MV-4-11 (cell line): ENCODE measurements around the gene SH3GL2.

Source experiments
- DNase-seq: peaks from one replicate; lab custom pipeline; 2025; lab: John Stamatoyannopoulos, UW

SH3GL2 gene

DNA sequence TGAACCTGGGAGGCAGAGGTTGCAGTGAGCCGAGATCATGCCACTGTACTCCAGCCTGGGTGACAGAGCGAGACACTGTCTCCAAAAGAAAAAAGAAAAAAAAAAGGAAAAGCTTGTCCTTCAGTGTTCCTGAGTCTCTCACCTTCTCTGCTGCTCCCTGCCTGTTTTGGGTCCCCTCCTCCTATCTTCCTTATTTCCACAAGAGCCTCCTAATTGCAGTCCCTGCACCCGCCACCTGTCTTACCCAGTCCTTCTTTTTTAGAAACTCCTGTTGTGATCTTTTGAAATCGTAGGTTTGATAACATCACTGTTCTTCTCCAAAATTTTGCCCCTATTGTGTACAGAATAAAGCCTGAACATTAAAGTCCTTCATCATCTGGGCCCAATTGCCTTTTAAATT lies 234.9 kb downstream of the SH3GL2 start:
- no peak for DNase-seq

DNA sequence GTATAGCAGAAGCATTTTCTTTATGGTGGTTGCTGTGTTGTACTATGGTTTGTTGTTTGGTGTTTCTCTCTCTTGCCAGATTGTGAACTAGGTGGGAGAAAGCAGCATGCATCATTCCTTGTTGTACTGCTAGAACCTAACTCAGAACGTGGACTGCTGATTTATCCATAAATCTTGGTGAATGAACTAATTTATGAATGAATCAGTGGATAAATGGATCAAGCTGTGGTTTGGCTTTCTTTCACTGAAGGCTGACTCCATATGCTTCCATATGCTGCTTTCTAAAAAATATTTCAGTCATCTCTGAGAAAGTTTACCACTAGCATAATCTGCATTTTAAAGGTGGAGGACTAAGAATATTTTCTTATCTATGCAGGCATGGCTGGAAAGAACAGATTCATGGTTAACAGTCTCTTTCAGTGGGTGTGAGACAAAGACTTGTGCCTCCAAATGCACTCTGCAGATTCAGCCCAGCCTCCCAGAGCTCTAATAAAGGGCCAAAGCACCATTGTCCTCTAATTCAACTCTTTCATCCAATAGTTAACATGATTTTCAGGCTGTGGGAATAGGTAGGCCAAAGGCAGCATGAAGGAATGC lies 237.7 kb downstream of the SH3GL2 start:
- DNase-seq: no peak

DNA sequence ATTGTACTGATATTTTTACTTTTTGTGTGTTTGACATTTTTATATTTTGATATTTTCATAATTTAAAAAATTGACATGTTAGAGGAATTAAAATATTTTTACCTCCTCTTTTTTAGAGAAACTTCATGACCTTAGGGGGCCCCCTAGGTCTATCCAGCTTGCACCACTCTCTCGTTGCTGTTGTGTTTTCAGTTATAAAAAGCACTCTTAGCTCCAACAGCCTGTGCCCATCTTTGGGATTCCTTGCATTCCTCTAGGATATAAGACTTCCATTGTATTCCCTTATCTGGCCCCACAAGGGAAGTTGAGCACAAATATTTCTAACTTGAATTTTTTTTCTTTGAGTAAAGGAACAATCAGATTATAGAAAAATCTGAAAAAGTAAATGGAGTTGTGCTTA lies 245.3 kb downstream of the SH3GL2 start:
- DNase-seq: no peak

DNA sequence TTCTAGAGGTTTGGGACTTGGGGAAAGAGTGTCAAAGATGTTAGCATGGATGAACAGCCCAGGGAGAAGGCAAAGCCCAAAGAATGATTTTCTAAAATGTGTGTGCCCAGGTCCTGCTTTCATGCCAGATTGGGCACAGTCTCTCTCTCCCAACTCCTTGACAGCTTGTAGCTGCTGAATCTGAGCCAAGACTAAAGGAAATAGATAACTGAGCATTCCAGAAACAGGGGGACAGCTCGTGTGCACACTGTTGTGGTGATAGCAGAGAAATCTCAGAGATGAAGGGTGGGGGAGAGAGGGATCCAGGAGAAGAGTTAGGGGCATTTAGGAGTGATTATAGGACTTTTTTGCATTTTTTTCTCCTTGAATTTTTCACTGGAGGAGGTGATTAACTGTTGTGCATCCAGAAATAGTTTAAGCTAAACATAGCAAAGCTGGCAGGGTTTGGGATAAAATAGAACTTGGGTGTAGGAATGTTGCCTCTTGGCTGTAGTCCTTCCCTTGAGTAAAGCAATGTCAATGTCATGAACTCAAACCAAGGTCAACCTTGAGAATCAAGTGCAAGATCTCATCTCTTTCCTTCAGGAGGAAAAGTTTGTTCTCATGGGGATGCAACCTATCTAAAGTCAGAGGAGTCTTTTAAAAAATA lies 245.9 kb downstream of the SH3GL2 start:
- no peak for DNase-seq

DNA sequence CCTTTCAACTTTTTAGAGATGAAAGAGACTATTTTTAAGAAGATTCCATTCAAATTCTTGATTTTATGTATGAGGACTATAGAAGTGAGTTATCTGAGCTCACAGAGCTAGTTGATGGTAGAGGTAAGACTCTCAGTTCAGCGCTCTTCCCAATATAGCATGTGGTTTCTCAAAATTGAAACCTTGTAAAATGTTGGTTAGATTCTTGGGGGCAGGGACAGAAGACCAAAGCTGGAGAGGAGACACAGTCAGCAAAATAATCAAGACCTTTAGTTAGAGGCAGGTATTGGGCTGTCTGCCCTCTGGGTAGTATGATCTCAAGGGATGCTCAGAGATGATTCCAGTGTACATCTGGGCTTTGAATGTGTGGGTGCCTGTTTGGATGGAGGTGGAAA lies 246.4 kb downstream of the SH3GL2 start:
- DNase-seq: no peak

DNA sequence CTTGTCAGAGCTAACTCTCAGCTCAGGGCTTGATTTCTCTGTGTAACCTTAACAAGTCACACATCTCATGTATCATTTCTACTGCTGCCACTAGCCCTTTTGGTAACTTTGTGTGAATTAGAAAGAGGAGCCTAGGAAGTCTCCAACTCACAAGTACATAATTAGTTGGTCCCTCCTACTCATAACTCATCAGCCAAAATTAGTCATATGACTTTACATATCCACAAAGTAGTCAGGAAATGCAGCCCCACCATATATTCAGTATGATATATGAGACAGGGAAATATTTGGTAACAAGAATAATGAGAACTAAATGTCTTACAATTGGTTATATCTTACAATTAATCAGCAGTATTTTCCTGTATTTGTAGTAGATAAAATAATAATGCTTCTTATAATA lies 250.2 kb downstream of the SH3GL2 start:
- DNase-seq: no peak

DNA sequence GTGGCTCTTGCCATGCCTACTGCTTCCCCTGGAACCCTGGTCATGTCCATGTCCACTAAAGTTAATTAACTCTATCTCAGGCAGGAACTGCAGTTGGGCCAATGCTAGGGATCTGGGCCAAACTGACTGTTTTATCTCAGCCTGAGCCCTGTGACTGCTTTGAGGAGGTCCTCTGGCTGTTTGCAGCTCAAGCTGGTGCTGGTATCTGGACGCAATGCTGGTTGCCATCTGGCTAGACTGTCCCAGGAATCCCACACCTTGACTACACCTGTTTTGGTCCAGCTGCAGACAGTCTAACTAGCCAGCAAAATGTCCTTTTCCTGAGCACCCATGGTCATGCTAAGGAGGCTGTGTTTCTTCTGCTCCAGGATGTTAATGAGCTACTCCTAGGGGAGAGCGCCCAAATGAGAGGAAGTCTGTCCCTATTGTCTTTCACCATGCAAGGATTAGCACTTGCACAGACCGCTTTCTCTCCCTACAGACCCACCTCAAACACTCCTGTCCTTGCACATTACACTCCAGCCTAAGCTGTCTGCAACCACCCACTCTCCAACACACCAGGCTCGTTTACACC lies 251.0 kb downstream of the SH3GL2 start:
- DNase-seq: no peak

DNA sequence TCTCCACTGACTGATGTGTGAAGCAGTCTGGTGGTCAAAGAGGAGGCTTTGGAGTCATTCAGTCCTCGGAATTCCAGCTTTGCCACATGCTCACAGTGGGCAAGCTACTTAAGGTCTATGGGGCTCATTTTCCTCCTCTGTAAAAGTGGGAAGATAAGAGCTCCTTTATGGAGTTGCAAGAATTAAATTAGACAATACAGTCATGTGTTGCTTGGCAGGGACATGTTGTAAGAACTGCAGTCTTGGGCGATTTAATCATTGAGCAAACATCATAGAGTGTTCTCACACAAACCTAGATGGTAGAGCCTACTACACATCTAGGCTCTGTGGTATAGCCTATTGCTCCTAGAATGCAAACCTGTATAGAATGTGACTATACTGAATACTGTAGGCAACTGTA lies 253.9 kb downstream of the SH3GL2 start:
- no peak for DNase-seq

DNA sequence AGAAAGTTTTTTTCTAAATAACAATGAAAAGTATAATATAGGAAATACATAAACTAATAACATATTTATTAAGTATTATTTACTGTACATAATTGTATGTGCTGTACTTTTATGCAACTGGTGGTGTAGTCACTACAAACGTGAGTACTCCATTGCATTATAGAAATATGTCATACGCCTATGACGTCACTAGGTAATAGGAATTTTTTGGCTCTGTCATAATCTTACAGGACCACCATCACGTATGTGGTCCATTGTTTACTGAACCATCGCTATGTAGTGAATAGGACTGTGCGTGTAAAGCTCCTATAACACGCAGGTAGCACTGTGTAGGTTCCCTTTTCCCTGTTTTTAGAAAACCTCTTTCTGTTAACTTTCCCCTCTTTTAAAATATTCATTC lies 255.0 kb downstream of the SH3GL2 start:
- DNase-seq: no peak

DNA sequence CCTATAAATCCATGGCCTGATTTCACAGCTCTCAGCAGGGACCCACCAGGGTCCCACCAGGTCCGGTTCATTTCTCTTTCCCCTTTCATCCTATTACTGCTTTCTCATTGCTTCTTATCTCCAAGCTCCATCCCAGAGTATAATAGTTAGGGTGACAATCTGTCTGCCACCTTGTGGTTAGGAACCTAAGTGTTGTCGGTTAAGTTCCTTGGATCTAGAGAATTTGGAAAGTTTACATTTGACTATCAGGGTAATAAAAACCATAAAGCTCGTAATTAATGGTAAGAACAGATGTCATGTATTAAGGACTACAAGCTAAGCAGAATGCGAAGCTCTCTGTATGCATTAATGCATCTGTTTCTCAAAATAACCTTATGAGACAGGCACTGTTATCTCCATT lies 259.1 kb downstream of the SH3GL2 start:
- DNase-seq: no peak

DNA sequence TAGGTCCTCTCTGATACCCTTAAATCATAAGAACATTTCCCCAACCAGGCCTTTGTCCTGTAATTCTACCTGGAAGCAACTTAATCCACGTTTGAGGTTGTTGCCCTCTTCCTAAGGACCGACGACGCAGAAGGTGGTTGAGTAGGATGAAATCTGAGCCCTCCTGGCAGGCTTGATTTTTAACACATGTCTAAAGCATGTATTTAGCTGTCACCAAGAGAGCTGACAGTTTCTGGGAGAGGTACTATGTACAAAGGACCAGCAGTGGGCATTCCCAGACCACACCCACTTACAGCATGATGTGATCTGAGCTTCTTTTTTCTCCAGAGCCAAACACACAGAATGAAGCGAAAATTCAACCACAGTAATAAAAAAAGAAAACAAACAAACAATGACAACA lies 260.9 kb downstream of the SH3GL2 start:
- DNase-seq: no peak

DNA sequence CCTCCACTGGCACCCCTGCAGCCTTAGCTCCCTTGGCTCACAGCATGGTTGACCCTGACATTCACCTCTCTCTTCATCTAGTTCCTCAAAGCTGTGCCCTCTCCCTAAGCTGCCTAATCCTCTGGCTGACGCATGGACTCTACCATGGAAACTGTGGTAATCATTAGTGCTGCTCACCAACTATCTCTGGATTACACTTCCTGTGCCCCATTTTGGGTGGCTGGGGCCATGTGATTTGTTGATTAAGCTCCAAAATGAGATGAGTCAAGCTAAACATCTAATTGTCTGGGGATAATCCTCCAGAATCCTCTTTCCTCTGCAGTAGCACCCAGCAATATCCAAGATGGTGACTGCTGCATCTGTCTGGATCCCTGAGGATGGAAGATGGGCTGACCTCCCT lies 264.4 kb downstream of the SH3GL2 start:
- peak; percentile 90 for DNase-seq
